A549 (cell line): ENCODE data around the gene HS3ST6.

ENCODE experiments used
- BHLHE40 ChIP-seq: IDR thresholded peaks from 2 replicates; pipeline ENCODE4 v1.6.1; 2012; ENCODE audit warnings: low read depth, low read length, inconsistent platforms
- CBX8 ChIP-seq: fragments of 200-600 bp; sonication (generic); IDR thresholded peaks from 2 replicates; pipeline ENCODE4 v1.6.1; 2016
- CEBPB ChIP-seq, 2 experiments: fragments of >200 bp in 1 of 2; sonication (Bioruptor Twin) in 1 of 2; formaldehyde crosslinking in 1 of 2; IDR thresholded peaks; 2 replicates each; pipeline ENCODE4 v1.6.1; 2012 to 2016
- CHD2 ChIP-seq: fragments of 150-350 bp; IDR thresholded peaks from 2 replicates; pipeline ENCODE4 v1.6.1; 2014; ENCODE audit warnings: low read length; ENCODE audit not compliant: partially characterized antibody
- EP300 ChIP-seq, 2 experiments: fragments of >200 bp; sonication (Bioruptor Twin); formaldehyde crosslinking; IDR thresholded peaks; 2 replicates in 1 of 2; 3 replicates in 1 of 2; pipeline ENCODE4 v1.6.1; 2016 to 2017
- MAZ ChIP-seq: fragments of 150-350 bp; IDR thresholded peaks from 2 replicates; pipeline ENCODE4 v1.6.1; 2014; ENCODE audit warnings: antibody characterized with exemption, low read depth, low read length, borderline replicate concordance
- POLR2A ChIP-seq: IDR thresholded peaks from 2 replicates; pipeline ENCODE4 v1.6.1; 2012; ENCODE audit warnings: mild to moderate bottlenecking, low read length
- RCOR1 ChIP-seq: fragments of 150-350 bp; IDR thresholded peaks from 2 replicates; pipeline ENCODE4 v1.6.1; 2014; ENCODE audit warnings: antibody characterized with exemption, low read length, low read depth
- SREBF2 ChIP-seq: fragments of 450-650 bp; IDR thresholded peaks from 2 replicates; pipeline ENCODE4 v1.6.1; 2014; ENCODE audit warnings: mild to moderate bottlenecking, moderate library complexity
- TF ChIP-seq, protein P1 (sequence below): fragments of >200 bp; sonication (Bioruptor Twin); formaldehyde crosslinking; IDR thresholded peaks from 2 replicates; pipeline ENCODE4 v1.6.1; 2016
- TF ChIP-seq, protein P2 (sequence below): fragments of >200 bp; sonication (Bioruptor Twin); formaldehyde crosslinking; IDR thresholded peaks from 3 replicates; pipeline ENCODE4 v1.5.1; 2016
- TF ChIP-seq, protein P3 (sequence below): fragments of 200-600 bp; sonication (generic); IDR thresholded peaks from 2 replicates; pipeline ENCODE4 v1.6.1; 2016; ENCODE audit warnings: antibody characterized with exemption, mild to moderate bottlenecking, moderate library complexity

DNA sequence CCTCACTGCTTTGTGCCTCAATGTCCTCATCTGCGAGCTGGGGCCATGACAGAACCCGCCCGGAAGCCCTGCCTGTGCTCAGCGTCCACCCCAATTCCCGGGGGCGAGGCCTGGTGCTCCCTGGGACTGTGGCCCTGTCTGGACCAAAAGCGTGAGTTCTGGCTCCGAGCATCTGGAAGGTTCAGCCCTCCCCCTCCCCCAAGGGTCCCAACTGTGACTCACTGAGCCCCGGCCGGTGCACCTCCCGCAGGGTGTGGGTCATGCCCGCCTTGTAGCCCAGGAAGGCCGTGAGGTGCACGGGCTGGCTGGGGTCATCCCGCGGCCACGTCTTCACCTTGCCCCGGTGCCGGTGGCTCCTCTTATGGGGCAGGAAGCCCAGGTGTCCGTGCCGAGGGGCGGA, 35.5 kb upstream of the HS3ST6 start:
- TF ChIP-seq, protein P1, sequence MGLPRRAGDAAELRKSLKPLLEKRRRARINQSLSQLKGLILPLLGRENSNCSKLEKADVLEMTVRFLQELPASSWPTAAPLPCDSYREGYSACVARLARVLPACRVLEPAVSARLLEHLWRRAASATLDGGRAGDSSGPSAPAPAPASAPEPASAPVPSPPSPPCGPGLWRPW = no peak
- TF ChIP-seq CHD2 (no peak), EP300 (IDR thresholded peaks at IDR 0.05) (no peak), SREBF2 (no peak), CBX8 (no peak), MAZ (no peak), POLR2A (no peak), RCOR1 (no peak), BHLHE40 (no peak), CEBPB (IDR thresholded peaks at IDR 0.05) (no peak)
- TF ChIP-seq, protein P2, sequence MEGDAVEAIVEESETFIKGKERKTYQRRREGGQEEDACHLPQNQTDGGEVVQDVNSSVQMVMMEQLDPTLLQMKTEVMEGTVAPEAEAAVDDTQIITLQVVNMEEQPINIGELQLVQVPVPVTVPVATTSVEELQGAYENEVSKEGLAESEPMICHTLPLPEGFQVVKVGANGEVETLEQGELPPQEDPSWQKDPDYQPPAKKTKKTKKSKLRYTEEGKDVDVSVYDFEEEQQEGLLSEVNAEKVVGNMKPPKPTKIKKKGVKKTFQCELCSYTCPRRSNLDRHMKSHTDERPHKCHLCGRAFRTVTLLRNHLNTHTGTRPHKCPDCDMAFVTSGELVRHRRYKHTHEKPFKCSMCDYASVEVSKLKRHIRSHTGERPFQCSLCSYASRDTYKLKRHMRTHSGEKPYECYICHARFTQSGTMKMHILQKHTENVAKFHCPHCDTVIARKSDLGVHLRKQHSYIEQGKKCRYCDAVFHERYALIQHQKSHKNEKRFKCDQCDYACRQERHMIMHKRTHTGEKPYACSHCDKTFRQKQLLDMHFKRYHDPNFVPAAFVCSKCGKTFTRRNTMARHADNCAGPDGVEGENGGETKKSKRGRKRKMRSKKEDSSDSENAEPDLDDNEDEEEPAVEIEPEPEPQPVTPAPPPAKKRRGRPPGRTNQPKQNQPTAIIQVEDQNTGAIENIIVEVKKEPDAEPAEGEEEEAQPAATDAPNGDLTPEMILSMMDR = no peak
- TF ChIP-seq, protein P3, sequence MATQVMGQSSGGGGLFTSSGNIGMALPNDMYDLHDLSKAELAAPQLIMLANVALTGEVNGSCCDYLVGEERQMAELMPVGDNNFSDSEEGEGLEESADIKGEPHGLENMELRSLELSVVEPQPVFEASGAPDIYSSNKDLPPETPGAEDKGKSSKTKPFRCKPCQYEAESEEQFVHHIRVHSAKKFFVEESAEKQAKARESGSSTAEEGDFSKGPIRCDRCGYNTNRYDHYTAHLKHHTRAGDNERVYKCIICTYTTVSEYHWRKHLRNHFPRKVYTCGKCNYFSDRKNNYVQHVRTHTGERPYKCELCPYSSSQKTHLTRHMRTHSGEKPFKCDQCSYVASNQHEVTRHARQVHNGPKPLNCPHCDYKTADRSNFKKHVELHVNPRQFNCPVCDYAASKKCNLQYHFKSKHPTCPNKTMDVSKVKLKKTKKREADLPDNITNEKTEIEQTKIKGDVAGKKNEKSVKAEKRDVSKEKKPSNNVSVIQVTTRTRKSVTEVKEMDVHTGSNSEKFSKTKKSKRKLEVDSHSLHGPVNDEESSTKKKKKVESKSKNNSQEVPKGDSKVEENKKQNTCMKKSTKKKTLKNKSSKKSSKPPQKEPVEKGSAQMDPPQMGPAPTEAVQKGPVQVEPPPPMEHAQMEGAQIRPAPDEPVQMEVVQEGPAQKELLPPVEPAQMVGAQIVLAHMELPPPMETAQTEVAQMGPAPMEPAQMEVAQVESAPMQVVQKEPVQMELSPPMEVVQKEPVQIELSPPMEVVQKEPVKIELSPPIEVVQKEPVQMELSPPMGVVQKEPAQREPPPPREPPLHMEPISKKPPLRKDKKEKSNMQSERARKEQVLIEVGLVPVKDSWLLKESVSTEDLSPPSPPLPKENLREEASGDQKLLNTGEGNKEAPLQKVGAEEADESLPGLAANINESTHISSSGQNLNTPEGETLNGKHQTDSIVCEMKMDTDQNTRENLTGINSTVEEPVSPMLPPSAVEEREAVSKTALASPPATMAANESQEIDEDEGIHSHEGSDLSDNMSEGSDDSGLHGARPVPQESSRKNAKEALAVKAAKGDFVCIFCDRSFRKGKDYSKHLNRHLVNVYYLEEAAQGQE = no peak
